Astrocyte (in vitro differentiated cells and primary cell): ENCODE results near the gene SCAPER.

ENCODE experiments used
- CTCF ChIP-seq: IDR thresholded peaks from 2 replicates; pipeline ENCODE4 v1.5.1; 2011; ENCODE audit warnings: low read depth, mild to moderate bottlenecking, inconsistent platforms, low read length, moderate library complexity; ENCODE audit not compliant: insufficient read depth
- EZH2 ChIP-seq: IDR thresholded peaks from 2 replicates; pipeline ENCODE4 v1.6.1; 2012; ENCODE audit warnings: mild to moderate bottlenecking, low read length, inconsistent platforms; ENCODE audit not compliant: insufficient read depth

- TF ChIP-seq EZH2, result no peak
- no peak for TF ChIP-seq CTCF
Measured at GRCh38 chr15:76492538-76492937, 412.6 kb downstream of the SCAPER start.
